NCI-H146 treated with DMSO at 0.1 percent for 48 hours (cell line): Measurements from ENCODE around the gene GPC5.
A peak's percentile ranks its signal among the peaks of the same experiment; 100 is the strongest.
"Not testable (repeated sequence)": the region's sequence is repeated elsewhere in the genome, so short reads cannot be mapped to it uniquely, and the experiment has no call there.

Experiments
- DNase-seq: peaks from one replicate; lab custom pipeline; 2025; ENCODE audit not compliant: unreplicated experiment; lab: John Stamatoyannopoulos, UW

The GPC5 gene

GRCh38 chr13:91836553-91836952 lies 438.1 kb downstream of the GPC5 start:
- no peak for DNase-seq

GRCh38 chr13:91845612-91846011 lies 447.2 kb downstream of the GPC5 start:
- DNase-seq, result no peak

- no peak for DNase-seq
Measured at GRCh38 chr13:91863699-91864098, 465.3 kb downstream of the GPC5 start.

- DNase-seq, result no peak
Measured at GRCh38 chr13:91868351-91868750, 469.9 kb downstream of the GPC5 start.

GRCh38 chr13:91878491-91878890 lies 480.1 kb downstream of the GPC5 start:
- DNase-seq, result no peak

GRCh38 chr13:91879360-91879759 lies 480.9 kb downstream of the GPC5 start:
- no peak for DNase-seq

GRCh38 chr13:91882918-91883317 lies 484.5 kb downstream of the GPC5 start:
- no peak for DNase-seq

- DNase-seq, result no peak
Measured at GRCh38 chr13:91889641-91890040, 491.2 kb downstream of the GPC5 start.

- no peak for DNase-seq
Measured at GRCh38 chr13:91891141-91891540, 492.7 kb downstream of the GPC5 start.

- no peak for DNase-seq
Measured at GRCh38 chr13:91893040-91893439, 494.6 kb downstream of the GPC5 start.

- DNase-seq, result no peak
Measured at GRCh38 chr13:91894316-91894715, 495.9 kb downstream of the GPC5 start.

GRCh38 chr13:91896547-91896946 lies 498.1 kb downstream of the GPC5 start:
- DNase-seq, result no peak

GRCh38 chr13:91898986-91899385 lies 500.6 kb downstream of the GPC5 start:
- not testable (repeated sequence) for DNase-seq

- DNase-seq, result no peak
Measured at GRCh38 chr13:91902291-91902690, 503.9 kb downstream of the GPC5 start.

GRCh38 chr13:91904005-91904404 lies 505.6 kb downstream of the GPC5 start:
- DNase-seq, result no peak

GRCh38 chr13:91904597-91904996 lies 506.2 kb downstream of the GPC5 start:
- no peak for DNase-seq

GRCh38 chr13:91907398-91907797 lies 509.0 kb downstream of the GPC5 start:
- DNase-seq, result no peak

GRCh38 chr13:91909617-91910016 lies 511.2 kb downstream of the GPC5 start:
- no peak for DNase-seq

- DNase-seq, result no peak
Measured at GRCh38 chr13:91922969-91923592, 524.7 kb downstream of the GPC5 start.

GRCh38 chr13:91930687-91931086 lies 532.3 kb downstream of the GPC5 start:
- no peak for DNase-seq

GRCh38 chr13:91934354-91934753 lies 535.9 kb downstream of the GPC5 start:
- DNase-seq, result no peak

- DNase-seq, result peak; percentile 39
Measured at GRCh38 chr13:91946498-91947070, 548.2 kb downstream of the GPC5 start.

GRCh38 chr13:91948736-91949135 lies 550.3 kb downstream of the GPC5 start:
- no peak for DNase-seq
